HG03354 (cell line): Measurements from ENCODE around the gene SPATA13.
A peak's percentile ranks its signal among the peaks of the same experiment; 100 is the strongest.

Experiments used
- ATAC-seq: cut with Tn5 transposase; IDR thresholded peaks from one replicate; pipeline ENCODE4 v1.9.1; 2021; ENCODE audit warnings: mild to moderate bottlenecking; ENCODE audit not compliant: unreplicated experiment, poor library complexity, severe bottlenecking

SPATA13 gene

GRCh38 chr13:24234200-24234915, 73.8 kb downstream of the SPATA13 start:
- ATAC-seq = no peak

GRCh38 chr13:24237356-24237755, 76.8 kb downstream of the SPATA13 start:
- no peak for ATAC-seq

- no peak for ATAC-seq
Observed at GRCh38 chr13:24241336-24241735, 80.8 kb downstream of the SPATA13 start.

DNA sequence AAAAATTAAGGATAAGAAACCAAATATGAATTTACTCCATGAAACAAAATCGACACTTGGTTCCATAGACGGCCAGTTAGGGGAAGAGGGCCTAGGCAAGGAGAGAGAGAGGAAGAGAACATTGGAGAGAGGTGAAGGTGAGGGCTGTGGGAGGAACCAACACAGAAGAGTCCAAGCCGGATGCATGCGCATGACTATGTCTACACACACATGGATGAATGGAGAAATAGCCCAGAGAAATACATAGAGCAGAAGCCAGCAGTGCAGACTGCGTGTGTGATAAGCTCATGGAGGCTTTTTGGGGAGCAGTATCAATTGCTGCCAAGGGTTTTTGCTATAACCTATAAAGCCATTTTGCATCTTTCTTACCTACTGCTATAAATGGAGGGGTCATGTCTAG, 81.6 kb downstream of the SPATA13 start:
- ATAC-seq = no peak

GRCh38 chr13:24243302-24243701, 82.8 kb downstream of the SPATA13 start:
- ATAC-seq = no peak

GRCh38 chr13:24244802-24245201, 84.3 kb downstream of the SPATA13 start:
- ATAC-seq = no peak

- no peak for ATAC-seq
Observed at GRCh38 chr13:24247016-24247415, 86.5 kb downstream of the SPATA13 start.

DNA sequence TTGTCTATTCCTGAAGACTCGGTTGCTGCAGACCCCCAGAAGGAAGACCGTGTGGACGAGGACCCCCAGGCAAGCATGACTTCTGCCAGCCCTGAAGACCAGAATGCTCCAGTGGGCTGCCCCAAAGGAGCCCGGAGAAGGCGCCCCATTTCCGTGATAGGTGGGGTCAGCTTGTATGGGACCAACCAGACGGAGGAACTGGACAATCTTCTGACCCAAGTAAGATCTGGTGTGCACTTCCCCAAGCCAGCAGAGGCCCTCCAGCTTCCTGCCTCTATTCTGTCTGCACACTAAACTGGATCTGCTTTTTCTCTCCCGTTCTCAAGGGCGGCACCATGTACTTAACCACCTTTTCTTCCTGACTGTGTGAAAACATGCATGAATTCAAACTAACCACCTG, 89.1 kb downstream of the SPATA13 start:
- no peak for ATAC-seq

DNA sequence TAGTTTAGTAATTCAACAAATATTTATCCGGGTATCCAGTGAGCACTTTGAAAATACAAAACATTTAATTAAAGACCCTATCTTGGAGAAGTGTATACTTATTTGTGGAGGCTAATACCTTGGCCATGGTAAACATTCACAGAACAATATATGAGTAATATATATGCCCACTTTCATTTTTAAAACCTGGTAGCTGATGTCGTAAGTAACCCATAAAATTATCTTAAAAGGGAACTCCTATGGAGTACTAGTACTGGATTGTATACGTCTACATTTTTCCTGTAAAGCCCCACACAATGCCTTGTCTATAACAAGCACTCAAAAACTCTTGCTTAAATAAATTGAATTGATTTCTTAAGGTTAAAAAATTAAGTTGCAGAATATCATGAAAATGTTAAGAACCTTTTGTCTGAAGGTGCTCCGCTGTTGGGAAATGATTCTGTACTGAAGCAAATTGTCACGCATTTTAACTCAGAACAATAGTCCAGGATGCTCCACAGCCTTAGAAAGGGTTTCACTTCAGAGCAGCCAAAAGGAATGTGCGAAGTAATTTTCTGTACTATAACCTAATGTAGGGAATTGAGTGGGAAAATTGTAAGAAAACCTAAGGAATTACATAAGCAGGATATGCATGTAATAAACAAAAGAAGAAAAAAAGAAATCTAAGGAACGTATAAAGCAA, 90.0 kb downstream of the SPATA13 start:
- ATAC-seq = no peak

DNA sequence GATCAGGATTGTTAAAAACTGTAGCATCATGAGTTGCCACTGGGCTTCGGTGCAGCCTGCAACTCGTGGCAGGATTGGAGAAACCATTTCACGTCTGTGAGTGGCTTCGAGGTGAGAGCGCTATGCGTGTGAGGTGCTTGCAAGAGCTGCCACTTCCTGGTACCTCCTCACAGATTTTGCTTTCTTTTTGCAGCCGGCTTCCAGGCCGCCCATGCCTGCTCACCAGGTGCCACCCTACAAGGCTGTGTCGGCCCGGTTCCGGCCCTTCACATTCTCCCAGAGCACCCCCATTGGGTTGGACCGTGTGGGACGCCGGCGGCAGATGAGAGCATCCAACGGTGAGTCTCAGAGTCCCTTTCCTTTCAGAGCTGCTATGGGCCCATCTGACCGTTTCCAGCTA, 91.0 kb downstream of the SPATA13 start:
- ATAC-seq = no peak

DNA sequence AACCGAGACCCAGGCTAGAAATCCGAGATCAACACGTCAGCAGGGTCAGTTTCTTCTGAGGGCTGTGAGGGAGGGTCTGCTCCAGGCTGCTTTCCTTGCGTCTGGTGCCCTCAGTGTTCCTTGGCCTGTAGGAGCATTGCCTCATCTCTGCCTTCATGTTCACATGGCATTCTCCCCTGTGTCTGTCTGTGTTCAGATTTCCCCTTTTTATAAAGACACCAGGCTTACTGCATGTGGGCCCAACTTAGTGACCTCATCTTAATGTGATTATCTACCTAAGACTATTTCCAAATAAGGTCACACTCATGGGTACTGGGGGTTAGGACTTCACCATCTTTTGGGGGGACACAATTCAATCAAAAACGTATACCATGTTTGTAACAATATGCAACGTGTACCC, 91.6 kb downstream of the SPATA13 start:
- no peak for ATAC-seq

GRCh38 chr13:24253520-24254145, 93.1 kb downstream of the SPATA13 start:
- ATAC-seq = no peak

- ATAC-seq = no peak
Observed at GRCh38 chr13:24254146-24254841, 93.8 kb downstream of the SPATA13 start.

- no peak for ATAC-seq
Observed at GRCh38 chr13:24257497-24257896, 97.0 kb downstream of the SPATA13 start.

DNA sequence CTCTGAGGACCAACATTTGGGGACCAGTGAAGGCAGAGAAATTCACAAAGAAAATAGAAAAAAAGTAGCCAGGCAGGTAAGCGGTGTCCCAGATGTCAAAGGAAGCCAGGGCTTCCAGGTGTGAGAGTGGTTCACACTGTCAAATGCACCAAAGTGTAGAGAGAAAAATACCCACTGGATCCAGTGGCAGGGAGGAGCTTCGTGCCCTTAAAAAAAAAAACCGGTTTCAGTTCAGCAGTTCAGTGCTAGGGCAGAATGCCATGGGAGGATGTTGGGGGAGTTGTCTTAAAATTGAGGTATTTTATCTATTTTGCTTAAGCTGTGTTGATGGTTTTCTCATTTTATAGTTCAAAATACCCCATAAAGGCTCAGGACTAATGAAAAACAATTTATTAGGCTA, 101.0 kb downstream of the SPATA13 start:
- no peak for ATAC-seq

DNA sequence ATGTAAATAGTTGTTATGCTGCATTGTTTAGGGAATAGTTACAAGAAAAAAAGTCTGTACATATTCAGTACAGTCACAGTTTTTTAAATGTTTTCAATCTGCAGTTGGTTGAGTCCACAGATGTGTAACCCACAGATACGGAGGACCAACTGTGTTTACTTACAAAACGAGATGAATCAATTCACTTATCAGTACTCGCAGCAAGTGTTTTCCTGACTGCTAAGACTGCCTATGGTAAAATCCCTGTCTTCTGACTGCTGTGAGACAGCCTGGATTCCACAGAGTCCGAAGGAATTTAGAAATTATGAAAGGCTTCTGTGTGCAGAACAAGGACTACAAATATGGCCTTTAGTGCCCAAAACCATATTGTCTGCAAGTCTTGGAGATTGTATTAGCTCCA, 103.1 kb downstream of the SPATA13 start:
- ATAC-seq = no peak

DNA sequence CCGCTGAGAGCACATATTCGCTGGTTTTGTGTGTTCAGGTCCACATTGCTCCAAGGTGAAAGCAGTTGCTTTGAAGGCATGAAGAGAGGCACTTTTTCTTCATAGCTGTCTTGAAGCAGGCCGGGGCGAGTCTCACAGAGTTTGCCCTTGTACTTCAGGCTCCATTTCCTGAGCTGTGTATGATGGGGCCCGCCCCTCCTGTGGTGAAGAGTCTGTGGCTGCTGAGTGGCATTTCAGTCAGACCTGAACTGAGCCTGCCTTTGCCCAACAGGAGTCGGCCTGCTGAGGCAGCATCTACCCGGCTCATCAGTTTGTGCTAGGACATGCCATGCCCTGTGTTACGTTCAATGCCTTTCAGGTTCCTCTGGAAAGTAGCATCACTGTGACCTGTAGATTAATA, 104.5 kb downstream of the SPATA13 start:
- ATAC-seq = peak; percentile 74

DNA sequence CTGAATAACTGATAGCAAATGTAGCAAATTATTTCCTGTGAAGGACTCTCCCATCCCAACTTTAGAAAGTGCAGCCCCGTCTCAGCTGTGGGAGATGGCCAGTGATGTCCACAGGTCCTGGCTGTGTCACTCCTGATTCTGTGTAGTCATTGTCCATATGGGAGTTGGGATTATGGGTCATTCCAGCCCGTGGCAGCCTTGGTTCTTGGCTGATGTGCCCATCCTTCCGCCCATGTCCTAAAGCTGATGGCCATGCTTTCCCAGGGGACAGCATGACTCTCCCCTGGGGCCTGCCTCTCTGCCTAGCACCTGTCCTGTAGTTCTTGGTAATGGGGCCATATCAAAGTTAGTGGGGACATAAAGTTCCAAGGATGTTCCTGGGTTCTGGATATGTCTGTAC, 104.9 kb downstream of the SPATA13 start:
- no peak for ATAC-seq

DNA sequence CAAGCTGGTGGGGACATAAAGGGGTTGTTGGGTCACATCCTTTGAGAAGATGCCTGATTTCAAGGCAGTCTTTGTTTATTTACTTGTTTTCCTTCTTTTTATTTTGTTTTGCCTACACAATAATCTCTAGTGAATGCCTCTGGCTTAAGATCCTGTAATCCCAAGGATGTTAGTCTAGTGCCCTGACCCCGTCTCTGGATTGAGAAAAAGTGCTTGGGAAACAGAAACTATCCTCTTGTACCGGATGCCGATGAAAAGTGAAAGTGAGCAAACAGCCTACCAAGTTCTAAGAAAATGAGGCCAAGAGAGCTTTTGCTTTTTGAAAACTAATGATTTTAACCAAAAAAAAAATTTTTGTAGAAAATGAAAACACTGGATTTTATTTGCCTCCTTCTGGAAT, 106.8 kb downstream of the SPATA13 start:
- no peak for ATAC-seq

- ATAC-seq = no peak
Observed at GRCh38 chr13:24267801-24268200, 107.3 kb downstream of the SPATA13 start.

- ATAC-seq = no peak
Observed at GRCh38 chr13:24269821-24270220, 109.3 kb downstream of the SPATA13 start.
